Measurements from ENCODE around the gene MED15.

DNA sequence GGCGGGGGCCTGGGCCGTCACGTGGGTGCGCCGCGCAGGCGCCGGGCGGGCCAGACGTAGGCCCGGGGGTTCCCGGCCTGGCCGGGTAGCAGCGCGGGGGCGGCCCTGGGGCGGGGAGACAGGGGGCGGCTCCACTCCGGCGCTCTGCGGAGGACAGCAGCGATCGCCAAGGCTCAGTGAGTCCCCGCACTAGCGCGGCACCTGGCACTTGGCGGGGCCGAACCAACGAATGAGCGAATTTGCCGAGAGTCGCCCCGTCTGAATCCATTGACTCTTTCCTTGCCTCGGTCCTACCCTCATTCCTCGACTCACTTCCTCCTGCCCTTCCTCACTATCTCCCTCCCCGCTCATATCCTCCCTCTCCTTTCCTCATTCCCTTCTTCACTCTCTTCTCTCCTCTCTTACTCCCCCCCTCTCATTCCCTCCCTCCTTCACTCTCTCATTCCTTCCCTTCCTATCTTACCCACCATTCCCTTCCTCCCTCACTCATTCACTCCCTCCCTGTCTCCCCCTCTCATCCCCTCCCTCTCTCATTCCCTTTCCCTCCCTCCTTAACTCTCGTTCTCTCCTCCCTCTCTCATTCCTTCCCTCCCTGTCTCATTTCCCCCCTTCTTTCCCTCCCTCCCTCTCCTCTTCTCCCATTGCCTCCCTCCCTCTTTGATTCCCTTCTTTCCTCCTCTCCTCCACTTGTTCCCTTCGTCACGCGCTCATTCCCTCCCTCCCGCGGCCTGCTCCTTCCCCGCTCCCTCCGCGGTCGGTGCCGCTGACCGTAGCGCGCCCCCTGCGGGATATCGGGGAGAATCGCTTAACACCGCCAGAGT lies 11.3 kb upstream of the MED15 start:
- no peak for TF ChIP-seq POLR2A (IDR thresholded peaks at IDR 0.05)
- TF ChIP-seq, protein P1, sequence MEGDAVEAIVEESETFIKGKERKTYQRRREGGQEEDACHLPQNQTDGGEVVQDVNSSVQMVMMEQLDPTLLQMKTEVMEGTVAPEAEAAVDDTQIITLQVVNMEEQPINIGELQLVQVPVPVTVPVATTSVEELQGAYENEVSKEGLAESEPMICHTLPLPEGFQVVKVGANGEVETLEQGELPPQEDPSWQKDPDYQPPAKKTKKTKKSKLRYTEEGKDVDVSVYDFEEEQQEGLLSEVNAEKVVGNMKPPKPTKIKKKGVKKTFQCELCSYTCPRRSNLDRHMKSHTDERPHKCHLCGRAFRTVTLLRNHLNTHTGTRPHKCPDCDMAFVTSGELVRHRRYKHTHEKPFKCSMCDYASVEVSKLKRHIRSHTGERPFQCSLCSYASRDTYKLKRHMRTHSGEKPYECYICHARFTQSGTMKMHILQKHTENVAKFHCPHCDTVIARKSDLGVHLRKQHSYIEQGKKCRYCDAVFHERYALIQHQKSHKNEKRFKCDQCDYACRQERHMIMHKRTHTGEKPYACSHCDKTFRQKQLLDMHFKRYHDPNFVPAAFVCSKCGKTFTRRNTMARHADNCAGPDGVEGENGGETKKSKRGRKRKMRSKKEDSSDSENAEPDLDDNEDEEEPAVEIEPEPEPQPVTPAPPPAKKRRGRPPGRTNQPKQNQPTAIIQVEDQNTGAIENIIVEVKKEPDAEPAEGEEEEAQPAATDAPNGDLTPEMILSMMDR (IDR thresholded peaks at IDR 0.05), result peak in 1 of 3 donors; percentile 68

Data from lower leg skin (tissue), 3 donors.